ENCODE measurements around the gene SOX18. TPM values are rescaled to one million over a fixed set of nuclear protein-coding genes. Genes with fewer than 3 reads are reported as not detected.
"Not testable (repeated sequence)": the region's sequence is repeated elsewhere in the genome, so short reads cannot be mapped to it uniquely, and the experiment has no call there.

The SOX18 gene
- total RNA-seq, 3 donors from 2014 or later: 0.13 to 0.24 (median 0.24) TPM

GRCh38 chr20:64024141-64024990, 25.1 kb downstream of the SOX18 start:
- Mint-ChIP-seq H3K27me3 (ENCODE audit: low read depth) (no peaks in the 10 kb centered on the region), H3K4me1 (ENCODE audit: low read depth) (peaks cover 5% of the 10 kb centered on the region), H3K36me3 (ENCODE audit: insufficient read depth) (peaks cover 35% of the 10 kb centered on the region), H3K4me3 (no peak overlapping the region), H3K9me3 (no peaks in the 10 kb centered on the region)
- DNase-seq (no peak), ATAC-seq (no peak)

GRCh38 chr20:64023361-64024140, 25.9 kb downstream of the SOX18 start:
- no peaks in the 10 kb centered on the region for H3K27me3 Mint-ChIP-seq (ENCODE audit: low read depth)
- ATAC-seq (no peak), DNase-seq (no peak)
- no peaks in the 10 kb centered on the region for H3K9me3 Mint-ChIP-seq
- H3K4me1 Mint-ChIP-seq (ENCODE audit: low read depth): peaks cover 5% of the 10 kb centered on the region
- peaks cover 41% of the 10 kb centered on the region for H3K36me3 Mint-ChIP-seq (ENCODE audit: insufficient read depth)
- H3K4me3 Mint-ChIP-seq: no peak overlapping the region

GRCh38 chr20:64022671-64023360, 26.6 kb downstream of the SOX18 start:
- ATAC-seq (no peak), DNase-seq (no peak)
- no peaks in the 10 kb centered on the region for H3K27me3 Mint-ChIP-seq (ENCODE audit: low read depth)
- peaks cover 41% of the 10 kb centered on the region for H3K36me3 Mint-ChIP-seq (ENCODE audit: insufficient read depth)
- H3K9me3 Mint-ChIP-seq: no peaks in the 10 kb centered on the region
- H3K4me1 Mint-ChIP-seq (ENCODE audit: low read depth): peaks cover 5% of the 10 kb centered on the region
- H3K4me3 Mint-ChIP-seq: no peak overlapping the region

- DNase-seq: no peak
- Mint-ChIP-seq H3K9me3 (no peaks in the 10 kb centered on the region), H3K4me3 (no peak overlapping the region), H3K36me3 (ENCODE audit: insufficient read depth) (peaks cover 45% of the 10 kb centered on the region), H3K4me1 (ENCODE audit: low read depth) (peaks cover 8% of the 10 kb centered on the region), H3K27me3 (ENCODE audit: low read depth) (no peaks in the 10 kb centered on the region)
- ATAC-seq: no peak
These were observed 28.1 kb downstream of the SOX18 start for GRCh38 chr20:64021124-64021975.

- no peak for DNase-seq
- H3K27me3 Mint-ChIP-seq (ENCODE audit: low read depth): no peaks in the 10 kb centered on the region
- H3K4me1 Mint-ChIP-seq (ENCODE audit: low read depth): peaks cover 35% of the 10 kb centered on the region
- H3K4me3 Mint-ChIP-seq: no peak overlapping the region
- no peaks in the 10 kb centered on the region for H3K9me3 Mint-ChIP-seq
- peaks cover 54% of the 10 kb centered on the region for H3K36me3 Mint-ChIP-seq (ENCODE audit: insufficient read depth)
- ATAC-seq: no peak
These were observed 33.8 kb downstream of the SOX18 start for GRCh38 chr20:64015635-64016034.

GRCh38 chr20:64012385-64013154, 36.9 kb downstream of the SOX18 start:
- ATAC-seq; H3K9me3 Mint-ChIP-seq; H3K27me3 Mint-ChIP-seq (ENCODE audit: low read depth); DNase-seq: not testable (repeated sequence)
- Mint-ChIP-seq H3K4me1 (ENCODE audit: low read depth) (peaks cover 54% of the 10 kb centered on the region), H3K36me3 (ENCODE audit: insufficient read depth) (peaks cover 58% of the 10 kb centered on the region), H3K4me3 (peak overlapping the region; percentile 54)

- ATAC-seq: peak in 1 of 2 donors; percentile 23
- Mint-ChIP-seq H3K27me3 (ENCODE audit: low read depth) (no peaks in the 10 kb centered on the region), H3K4me1 (ENCODE audit: low read depth) (peaks cover 54% of the 10 kb centered on the region), H3K4me3 (peak overlapping the region; percentile 8), H3K9me3 (no peaks in the 10 kb centered on the region), H3K36me3 (ENCODE audit: insufficient read depth) (peaks cover 56% of the 10 kb centered on the region)
- DNase-seq: no peak
These were observed 38.1 kb downstream of the SOX18 start for GRCh38 chr20:64011366-64011779.

GRCh38 chr20:64010711-64011237, 38.7 kb downstream of the SOX18 start:
- peaks cover 54% of the 10 kb centered on the region for H3K4me1 Mint-ChIP-seq (ENCODE audit: low read depth)

GRCh38 chr20:64009811-64010387, 39.5 kb downstream of the SOX18 start:
- Mint-ChIP-seq H3K36me3 (ENCODE audit: insufficient read depth) (peaks cover 47% of the 10 kb centered on the region), H3K27me3 (ENCODE audit: low read depth) (no peaks in the 10 kb centered on the region), H3K9me3 (no peaks in the 10 kb centered on the region), H3K4me3 (no peak overlapping the region), H3K4me1 (ENCODE audit: low read depth) (peaks cover 60% of the 10 kb centered on the region)
- DNase-seq (no peak), ATAC-seq (no peak)

More at GRCh38 chr20:64010711-64011237, 38.7 kb downstream of the SOX18 start:
- Mint-ChIP-seq H3K36me3 (ENCODE audit: insufficient read depth) (peaks cover 55% of the 10 kb centered on the region), H3K9me3 (no peaks in the 10 kb centered on the region), H3K4me3 (no peak overlapping the region), H3K27me3 (ENCODE audit: low read depth) (no peaks in the 10 kb centered on the region)
- peak in 1 of 2 donors; percentile 38 for ATAC-seq
- no peak for DNase-seq

- Mint-ChIP-seq H3K27me3 (ENCODE audit: low read depth) (no peaks in the 10 kb centered on the region), H3K36me3 (ENCODE audit: insufficient read depth) (peaks cover 43% of the 10 kb centered on the region), H3K4me1 (ENCODE audit: low read depth) (peaks cover 53% of the 10 kb centered on the region), H3K4me3 (no peak overlapping the region), H3K9me3 (no peaks in the 10 kb centered on the region)
- ATAC-seq: no peak
- no peak for DNase-seq
These were observed 42.5 kb downstream of the SOX18 start for GRCh38 chr20:64006902-64007301.

- Mint-ChIP-seq H3K4me1 (ENCODE audit: low read depth) (peaks cover 55% of the 10 kb centered on the region), H3K36me3 (ENCODE audit: insufficient read depth) (peaks cover 45% of the 10 kb centered on the region), H3K27me3 (ENCODE audit: low read depth) (no peaks in the 10 kb centered on the region), H3K4me3 (no peak overlapping the region), H3K9me3 (no peaks in the 10 kb centered on the region)
- no peak for DNase-seq
- no peak for ATAC-seq
These were observed 42.9 kb downstream of the SOX18 start for GRCh38 chr20:64006490-64006889.

- Mint-ChIP-seq H3K4me3 (no peak overlapping the region), H3K27me3 (ENCODE audit: low read depth) (no peaks in the 10 kb centered on the region), H3K9me3 (no peaks in the 10 kb centered on the region), H3K36me3 (ENCODE audit: insufficient read depth) (peaks cover 36% of the 10 kb centered on the region), H3K4me1 (ENCODE audit: low read depth) (peaks cover 46% of the 10 kb centered on the region)
- DNase-seq (no peak), ATAC-seq (no peak)
These were observed 44.0 kb downstream of the SOX18 start for GRCh38 chr20:64005394-64005793.

All from activated T-cell treated with anti-CD3 and anti-CD28 coated beads, Interleukin-2, amount 50 U/mL, for 4 hours (primary cell).